AG04449 (cell line): Measurements from ENCODE around the gene DUSP2.

Experiments used
- CTCF ChIA-PET: fragments of 350-600 bp; formaldehyde crosslinking; extraction: SDS; loops from one replicate; lab custom pipeline; 2021; ENCODE audit warnings: antibody characterized with exemption; lab: Yijun Ruan, JAX
- POLR2A ChIA-PET: fragments of 400-600, 350-600 bp; formaldehyde crosslinking; extraction: SDS; loops from one replicate; lab custom pipeline; 2020; ENCODE audit warnings: antibody characterized with exemption, inconsistent platforms; lab: Yijun Ruan, JAX
- DNase-seq: peaks from one replicate; pipeline ENCODE4 v3.0.0-alpha.2; 2010; ENCODE audit warnings: low read depth, low spot score
- H3K4me3 ChIP-seq: 2 replicates; pipeline ENCODE4 v1.5.1; 2011; ENCODE audit warnings: low read depth, mild to moderate bottlenecking, control low read depth, low read length
- TF ChIP-seq, protein P1 (sequence below): IDR thresholded peaks from one replicate; pipeline ENCODE4 v1.5.1; 2011; ENCODE audit warnings: mild to moderate bottlenecking, moderate library complexity, low read length, control low read depth, inconsistent platforms; ENCODE audit not compliant: insufficient read depth; ENCODE audit errors: missing control alignments

DUSP2 gene

DNA sequence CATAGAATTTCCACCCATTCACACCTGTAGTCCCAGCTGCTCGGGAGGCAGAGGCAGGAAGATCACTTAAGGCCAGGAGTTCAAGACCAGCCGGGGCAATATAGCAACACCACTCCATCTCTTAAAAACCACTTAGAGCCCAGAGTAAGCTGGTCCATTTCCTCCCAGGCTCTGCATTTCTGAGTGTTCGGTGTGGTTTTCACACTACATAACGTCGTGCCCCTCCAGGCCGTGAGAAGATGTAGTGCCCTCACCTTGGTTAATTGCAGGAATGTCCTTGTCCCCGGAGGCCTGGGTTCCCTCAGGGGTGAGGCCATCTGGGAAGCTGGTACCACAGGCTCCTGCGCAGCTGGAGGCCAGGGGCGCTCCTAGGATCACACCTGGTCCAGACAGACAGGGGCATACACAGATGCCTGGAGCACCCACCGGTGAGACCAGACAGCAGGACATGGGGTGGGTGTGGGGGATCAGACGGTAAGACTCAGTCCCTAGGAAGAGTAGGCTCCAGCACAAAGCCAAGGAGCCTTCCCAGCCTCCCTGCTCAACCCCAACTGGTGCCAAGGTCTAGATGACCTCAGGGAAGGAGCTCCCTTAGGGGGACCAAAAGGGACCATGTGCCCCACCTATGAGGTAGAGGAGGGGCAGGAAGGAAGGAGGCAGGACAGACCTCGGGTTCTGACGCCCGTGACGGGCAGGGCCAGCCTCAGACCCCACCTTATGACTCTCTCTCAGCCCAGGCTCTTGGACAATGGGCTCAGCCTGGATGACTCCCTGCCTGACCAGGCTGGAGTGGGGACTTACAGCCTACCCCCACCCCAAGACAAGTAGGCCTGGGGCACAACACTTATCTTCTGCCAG lies 7.7 kb downstream of the DUSP2 start:
- DNase-seq = no peak
- ChIA-PET CTCF (interaction anchor here (0.6 to 9.0 kb wide), 21 partner anchors 12 to 372 kb away, joined by 3 to 228 read pairs (median 5); partner anchors contain the start of gene ADRA2B), POLR2A (no interaction called here)
- TF ChIP-seq, protein P1, sequence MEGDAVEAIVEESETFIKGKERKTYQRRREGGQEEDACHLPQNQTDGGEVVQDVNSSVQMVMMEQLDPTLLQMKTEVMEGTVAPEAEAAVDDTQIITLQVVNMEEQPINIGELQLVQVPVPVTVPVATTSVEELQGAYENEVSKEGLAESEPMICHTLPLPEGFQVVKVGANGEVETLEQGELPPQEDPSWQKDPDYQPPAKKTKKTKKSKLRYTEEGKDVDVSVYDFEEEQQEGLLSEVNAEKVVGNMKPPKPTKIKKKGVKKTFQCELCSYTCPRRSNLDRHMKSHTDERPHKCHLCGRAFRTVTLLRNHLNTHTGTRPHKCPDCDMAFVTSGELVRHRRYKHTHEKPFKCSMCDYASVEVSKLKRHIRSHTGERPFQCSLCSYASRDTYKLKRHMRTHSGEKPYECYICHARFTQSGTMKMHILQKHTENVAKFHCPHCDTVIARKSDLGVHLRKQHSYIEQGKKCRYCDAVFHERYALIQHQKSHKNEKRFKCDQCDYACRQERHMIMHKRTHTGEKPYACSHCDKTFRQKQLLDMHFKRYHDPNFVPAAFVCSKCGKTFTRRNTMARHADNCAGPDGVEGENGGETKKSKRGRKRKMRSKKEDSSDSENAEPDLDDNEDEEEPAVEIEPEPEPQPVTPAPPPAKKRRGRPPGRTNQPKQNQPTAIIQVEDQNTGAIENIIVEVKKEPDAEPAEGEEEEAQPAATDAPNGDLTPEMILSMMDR = no peak
- no peak overlapping the region for H3K4me3 ChIP-seq

DNA sequence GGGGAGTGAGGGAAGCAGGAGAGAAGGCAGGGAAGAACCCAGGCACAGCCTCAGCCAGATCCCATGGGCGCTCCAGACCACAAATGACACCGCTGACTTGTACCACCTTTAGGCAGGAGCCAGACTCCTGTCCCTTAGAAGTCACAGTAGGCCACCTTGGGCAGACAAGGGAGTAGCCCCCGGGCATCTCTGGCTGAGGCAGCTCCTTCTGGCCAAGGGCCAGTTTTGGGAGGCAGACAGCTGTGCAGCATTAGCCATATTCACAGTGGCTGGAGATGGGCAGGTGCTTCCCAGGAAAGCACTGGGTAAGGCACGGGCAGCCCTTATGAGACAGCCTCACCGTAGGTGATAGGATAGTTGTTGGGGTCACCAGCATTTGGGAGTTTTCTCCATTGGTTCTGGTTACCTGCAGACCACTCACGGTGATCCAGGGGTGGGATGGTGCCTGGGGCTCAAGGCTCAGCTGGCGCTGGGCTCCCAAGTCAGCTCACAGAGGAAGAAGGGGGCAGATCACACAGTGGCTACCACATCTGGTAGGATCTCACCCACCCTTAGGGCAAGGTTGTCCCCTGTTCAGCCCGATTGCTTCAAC lies 9.0 kb downstream of the DUSP2 start:
- ChIA-PET POLR2A (no interaction called here), CTCF (interaction anchor here (0.8 to 9.0 kb wide), 8 partner anchors 13 to 132 kb away, joined by 3 to 228 read pairs (median 28); no protein-coding TSS in a partner anchor)
- DNase-seq = no peak
- H3K4me3 ChIP-seq = no peak overlapping the region
- TF ChIP-seq, protein P1 = no peak

DNA sequence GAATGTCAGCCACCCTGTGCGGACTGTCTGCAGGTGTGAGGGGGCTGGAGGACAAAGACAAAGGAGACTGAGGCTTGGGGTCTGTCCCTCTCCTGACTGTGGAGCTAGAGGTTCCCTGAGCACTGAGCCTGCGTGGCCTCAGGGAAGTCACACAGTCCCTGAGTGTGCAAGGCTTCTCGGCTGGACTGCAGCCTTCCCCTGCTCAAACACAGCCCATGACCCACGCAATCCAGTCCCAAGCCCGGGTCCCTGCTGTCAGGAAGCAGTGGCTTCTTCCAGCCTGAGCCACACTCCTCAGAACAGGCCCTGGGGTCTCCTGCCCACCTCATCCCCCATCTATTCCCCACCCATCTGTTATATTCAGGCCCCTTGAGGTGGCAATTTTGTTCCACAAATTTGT lies 9.6 kb downstream of the DUSP2 start:
- TF ChIP-seq, protein P1 = no peak
- no peak overlapping the region for H3K4me3 ChIP-seq
- CTCF ChIA-PET = interaction anchor here (1.1 to 9.0 kb wide), 5 partner anchors 19 to 133 kb away, joined by 3 to 228 read pairs (median 51); no protein-coding TSS in a partner anchor
- POLR2A ChIA-PET = no interaction called here
- DNase-seq = no peak

DNA sequence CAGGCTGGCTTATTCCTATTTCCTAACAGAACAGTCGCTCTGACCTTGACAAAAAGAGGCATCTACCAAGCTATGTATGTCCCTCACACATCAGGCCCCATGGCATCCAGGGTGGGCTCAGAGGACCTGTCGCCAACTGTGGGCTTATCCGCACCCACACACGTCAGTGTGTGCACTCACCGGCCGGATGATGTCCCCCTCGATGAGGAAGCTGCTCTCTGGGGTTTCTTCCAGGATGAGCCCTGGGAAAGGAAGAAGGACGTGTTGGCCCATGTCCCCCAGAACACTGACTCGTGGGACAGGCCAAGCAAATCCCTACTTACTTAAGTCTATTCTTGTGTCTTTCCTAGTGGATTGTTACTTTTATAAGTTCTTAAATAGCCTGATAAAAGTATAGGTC lies 10.1 kb downstream of the DUSP2 start:
- no peak for DNase-seq
- ChIA-PET CTCF (interaction anchor here (1.1 to 9.0 kb wide), 4 partner anchors 18 to 127 kb away, joined by 3 to 228 read pairs (median 75); no protein-coding TSS in a partner anchor), POLR2A (no interaction called here)
- no peak overlapping the region for H3K4me3 ChIP-seq
- TF ChIP-seq, protein P1 = no peak

DNA sequence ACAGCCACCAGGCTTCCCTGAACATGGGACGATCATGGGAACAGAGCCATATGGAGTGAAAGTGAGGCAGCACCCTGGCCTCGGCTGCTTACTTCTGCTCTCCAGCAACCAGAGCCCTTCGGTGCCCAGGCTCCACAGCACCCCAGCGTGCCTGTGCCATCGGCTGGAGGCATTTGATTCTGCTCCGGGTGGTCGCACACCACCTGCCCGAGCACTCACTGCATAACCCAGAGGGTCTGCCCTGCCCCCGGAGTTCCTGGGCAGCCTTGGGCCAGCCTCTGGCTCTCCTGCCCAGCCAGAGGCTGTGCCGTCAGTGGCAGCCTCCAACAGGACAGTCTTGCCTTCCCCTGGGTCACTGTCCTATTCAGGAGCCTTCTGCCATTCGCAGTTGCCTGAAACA lies 10.8 kb downstream of the DUSP2 start:
- no peak overlapping the region for H3K4me3 ChIP-seq
- POLR2A ChIA-PET = no interaction called here
- CTCF ChIA-PET = interaction anchor here (1.0 to 2.6 kb wide), 4 partner anchors 8 to 40 kb away, joined by 3 to 13 read pairs (median 5); partner anchors contain the start of gene ADRA2B
- DNase-seq = no peak
- TF ChIP-seq, protein P1 = no peak
